ENCODE data around the gene ATP8B4.

ATP8B4 gene

GRCh38 chr15:49823987-49824774, 294.9 kb downstream of the ATP8B4 start:
- H3K36me3 ChIP-seq (ENCODE audit: insufficient read depth, low read length), result no peaks in the 10 kb centered on the region
- no peak overlapping the region for H3K4me3 ChIP-seq (ENCODE audit: low read length)
- no peaks in the 10 kb centered on the region for H3K27me3 ChIP-seq (ENCODE audit: insufficient read depth, low read length)
- no peak overlapping the region for H3K27ac ChIP-seq (ENCODE audit: low read depth, low read length)
- H3K9ac ChIP-seq (ENCODE audit: low read depth, low read length), result no peak overlapping the region
- 97% methylated on average over 5 of the region's 5 CpGs for WGBS
- no peaks in the 10 kb centered on the region for H3K4me1 ChIP-seq (ENCODE audit: insufficient read depth, low read length)
- no peaks in the 10 kb centered on the region for H3K9me3 ChIP-seq (ENCODE audit: insufficient read depth, low read depth, low read length)

- H3K9me3 ChIP-seq (ENCODE audit: insufficient read depth, low read depth, low read length), result no peaks in the 10 kb centered on the region
- 83% methylated on average over 2 of the region's 2 CpGs for WGBS
- no peaks in the 10 kb centered on the region for H3K27me3 ChIP-seq (ENCODE audit: insufficient read depth, low read length)
- H3K36me3 ChIP-seq (ENCODE audit: insufficient read depth, low read length), result no peaks in the 10 kb centered on the region
- no peak overlapping the region for H3K27ac ChIP-seq (ENCODE audit: low read depth, low read length)
- H3K9ac ChIP-seq (ENCODE audit: low read depth, low read length), result no peak overlapping the region
- no peak overlapping the region for H3K4me3 ChIP-seq (ENCODE audit: low read length)
- H3K4me1 ChIP-seq (ENCODE audit: insufficient read depth, low read length), result no peaks in the 10 kb centered on the region
Measured at GRCh38 chr15:49817100-49817499, 301.9 kb downstream of the ATP8B4 start.

- Histone ChIP-seq H3K36me3 (ENCODE audit: insufficient read depth, low read length) (no peaks in the 10 kb centered on the region), H3K4me1 (ENCODE audit: insufficient read depth, low read length) (no peaks in the 10 kb centered on the region), H3K4me3 (ENCODE audit: low read length) (no peak overlapping the region), H3K27ac (ENCODE audit: low read depth, low read length) (no peak overlapping the region), H3K27me3 (ENCODE audit: insufficient read depth, low read length) (no peaks in the 10 kb centered on the region), H3K9me3 (ENCODE audit: insufficient read depth, low read depth, low read length) (no peaks in the 10 kb centered on the region), H3K9ac (ENCODE audit: low read depth, low read length) (no peak overlapping the region)
- 89% methylated on average over 3 of the region's 3 CpGs for WGBS
Measured at GRCh38 chr15:49815950-49816349, 303.1 kb downstream of the ATP8B4 start.

- no peak overlapping the region for H3K4me3 ChIP-seq (ENCODE audit: low read length)
- no peak overlapping the region for H3K27ac ChIP-seq (ENCODE audit: low read depth, low read length)
- no peaks in the 10 kb centered on the region for H3K27me3 ChIP-seq (ENCODE audit: insufficient read depth, low read length)
- WGBS, result 91% methylated on average over 1 of the region's 1 CpG
- H3K9ac ChIP-seq (ENCODE audit: low read depth, low read length), result no peak overlapping the region
- H3K4me1 ChIP-seq (ENCODE audit: insufficient read depth, low read length), result no peaks in the 10 kb centered on the region
- H3K36me3 ChIP-seq (ENCODE audit: insufficient read depth, low read length), result no peaks in the 10 kb centered on the region
- no peaks in the 10 kb centered on the region for H3K9me3 ChIP-seq (ENCODE audit: insufficient read depth, low read depth, low read length)
Measured at GRCh38 chr15:49815526-49815925, 303.5 kb downstream of the ATP8B4 start.

DNA sequence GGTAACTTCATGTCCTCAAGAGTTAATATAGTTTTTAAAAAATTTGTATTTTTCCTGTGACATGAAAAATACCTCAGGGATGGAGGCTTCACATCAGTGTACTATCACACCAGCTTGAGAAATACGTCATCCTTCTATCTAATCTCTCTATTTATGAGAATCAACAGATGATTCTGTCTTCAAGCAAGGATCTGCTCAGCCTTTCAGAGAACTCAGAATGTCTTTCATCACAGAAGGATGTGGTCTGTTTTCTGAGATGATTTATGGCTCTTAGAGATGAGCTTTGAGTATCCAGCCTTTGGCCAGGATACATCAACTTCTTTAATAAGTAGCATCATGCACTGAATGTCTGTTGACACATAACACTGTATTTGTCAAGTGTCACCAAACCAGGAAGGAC, 304.3 kb downstream of the ATP8B4 start:
- H3K9me3 ChIP-seq (ENCODE audit: insufficient read depth, low read depth, low read length), result no peaks in the 10 kb centered on the region
- H3K36me3 ChIP-seq (ENCODE audit: insufficient read depth, low read length), result no peaks in the 10 kb centered on the region
- no peak overlapping the region for H3K27ac ChIP-seq (ENCODE audit: low read depth, low read length)
- no peaks in the 10 kb centered on the region for H3K27me3 ChIP-seq (ENCODE audit: insufficient read depth, low read length)
- 85% methylated on average over 1 of the region's 1 CpG for WGBS
- no peak overlapping the region for H3K9ac ChIP-seq (ENCODE audit: low read depth, low read length)
- H3K4me3 ChIP-seq (ENCODE audit: low read length), result no peak overlapping the region
- H3K4me1 ChIP-seq (ENCODE audit: insufficient read depth, low read length), result no peaks in the 10 kb centered on the region

GRCh38 chr15:49813625-49814024, 305.4 kb downstream of the ATP8B4 start:
- Histone ChIP-seq H3K9me3 (ENCODE audit: insufficient read depth, low read depth, low read length) (no peaks in the 10 kb centered on the region), H3K27me3 (ENCODE audit: insufficient read depth, low read length) (no peaks in the 10 kb centered on the region), H3K27ac (ENCODE audit: low read depth, low read length) (no peak overlapping the region), H3K9ac (ENCODE audit: low read depth, low read length) (no peak overlapping the region), H3K36me3 (ENCODE audit: insufficient read depth, low read length) (no peaks in the 10 kb centered on the region), H3K4me1 (ENCODE audit: insufficient read depth, low read length) (no peaks in the 10 kb centered on the region), H3K4me3 (ENCODE audit: low read length) (no peak overlapping the region)

DNA sequence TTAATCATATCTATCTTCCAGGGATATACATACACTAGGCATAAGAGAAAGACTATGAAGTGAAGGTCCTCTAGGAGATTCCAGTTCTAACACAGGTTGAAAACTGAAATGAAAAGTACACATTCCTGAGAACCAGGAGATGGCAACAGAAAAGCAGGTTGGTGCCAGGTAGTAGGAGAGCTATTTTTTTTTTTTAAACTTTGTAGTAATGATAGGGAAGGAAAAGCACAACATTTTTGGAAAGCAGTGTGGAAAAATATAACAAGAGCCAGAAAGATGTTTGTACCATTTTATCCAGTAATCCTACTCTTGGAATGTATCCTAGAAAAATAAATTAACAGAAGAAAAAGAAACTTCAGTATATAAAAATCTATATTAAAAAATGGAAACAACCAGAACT, 308.3 kb downstream of the ATP8B4 start:
- Histone ChIP-seq H3K27me3 (ENCODE audit: insufficient read depth, low read length) (no peaks in the 10 kb centered on the region), H3K9ac (ENCODE audit: low read depth, low read length) (no peak overlapping the region), H3K4me3 (ENCODE audit: low read length) (no peak overlapping the region), H3K4me1 (ENCODE audit: insufficient read depth, low read length) (no peaks in the 10 kb centered on the region), H3K9me3 (ENCODE audit: insufficient read depth, low read depth, low read length) (no peaks in the 10 kb centered on the region), H3K27ac (ENCODE audit: low read depth, low read length) (no peak overlapping the region), H3K36me3 (ENCODE audit: insufficient read depth, low read length) (no peaks in the 10 kb centered on the region)

DNA sequence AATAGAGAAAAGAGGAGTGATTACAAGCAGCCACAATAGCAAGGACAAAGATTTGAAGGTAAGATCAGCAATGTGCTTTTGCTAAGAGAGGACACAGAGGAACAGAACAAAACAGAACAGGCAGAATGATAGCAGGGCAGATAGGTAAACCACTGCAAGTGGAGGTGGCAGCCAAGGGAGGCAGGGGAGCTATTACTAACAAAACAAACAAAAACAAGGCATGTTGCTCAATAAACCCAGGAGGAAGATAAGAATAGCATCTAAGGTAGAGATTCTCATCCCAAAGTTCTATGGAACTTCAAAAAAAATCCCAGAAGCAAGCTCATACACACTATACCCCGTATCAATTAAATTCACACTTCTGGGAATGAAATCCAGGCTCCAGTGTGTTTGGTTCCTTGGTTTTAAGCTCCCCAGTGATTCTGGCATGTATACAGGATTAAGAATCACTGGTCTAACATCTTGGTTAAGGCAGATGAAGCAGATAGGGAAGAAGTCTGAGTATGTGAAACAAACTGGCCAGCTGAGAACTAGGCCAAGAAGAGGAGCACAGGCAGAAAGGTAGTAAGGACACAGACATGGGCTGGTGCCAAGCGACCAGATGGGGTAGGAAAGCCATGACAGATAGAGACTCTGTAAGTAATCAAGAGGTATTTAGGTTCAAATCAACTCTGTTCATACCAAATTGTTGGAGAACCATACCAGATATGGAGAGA, 309.0 kb downstream of the ATP8B4 start:
- no peaks in the 10 kb centered on the region for H3K9me3 ChIP-seq (ENCODE audit: insufficient read depth, low read depth, low read length)

GRCh38 chr15:49808341-49808740, 310.7 kb downstream of the ATP8B4 start:
- no peak overlapping the region for H3K4me3 ChIP-seq (ENCODE audit: low read length)
- H3K27me3 ChIP-seq (ENCODE audit: insufficient read depth, low read length), result no peaks in the 10 kb centered on the region
- no peaks in the 10 kb centered on the region for H3K9me3 ChIP-seq (ENCODE audit: insufficient read depth, low read depth, low read length)
- H3K36me3 ChIP-seq (ENCODE audit: insufficient read depth, low read length), result no peaks in the 10 kb centered on the region
- H3K9ac ChIP-seq (ENCODE audit: low read depth, low read length), result no peak overlapping the region
- no peaks in the 10 kb centered on the region for H3K4me1 ChIP-seq (ENCODE audit: insufficient read depth, low read length)
- H3K27ac ChIP-seq (ENCODE audit: low read depth, low read length), result no peak overlapping the region
- WGBS, result no CpG with 5 or more reads among the region's 1 CpG

More for the DNA sequence above, 309.0 kb downstream of the ATP8B4 start:
- Histone ChIP-seq H3K36me3 (ENCODE audit: insufficient read depth, low read length) (no peaks in the 10 kb centered on the region), H3K9ac (ENCODE audit: low read depth, low read length) (no peak overlapping the region), H3K4me1 (ENCODE audit: insufficient read depth, low read length) (no peaks in the 10 kb centered on the region), H3K4me3 (ENCODE audit: low read length) (no peak overlapping the region), H3K27ac (ENCODE audit: low read depth, low read length) (no peak overlapping the region), H3K27me3 (ENCODE audit: insufficient read depth, low read length) (no peaks in the 10 kb centered on the region)
- 94% methylated on average over 2 of the region's 2 CpGs for WGBS

All from HUES64 (cell line).